HG03575 (cell line): ENCODE results near the gene ATG4D.
"Not testable (repeated sequence)": the region's sequence is repeated elsewhere in the genome, so short reads cannot be mapped to it uniquely, and the experiment has no call there.

Source experiments
- ATAC-seq: cut with Tn5 transposase; IDR thresholded peaks from one replicate; pipeline ENCODE4 v1.9.1; 2021; ENCODE audit not compliant: unreplicated experiment, insufficient number of reproducible peaks, low FRiP score; ENCODE audit errors: extremely low read depth

ATG4D gene

GRCh38 chr19:10518444-10519361 lies 25.0 kb upstream of the ATG4D start:
- no peak for ATAC-seq

GRCh38 chr19:10519421-10519820 lies 24.3 kb upstream of the ATG4D start:
- no peak for ATAC-seq

DNA sequence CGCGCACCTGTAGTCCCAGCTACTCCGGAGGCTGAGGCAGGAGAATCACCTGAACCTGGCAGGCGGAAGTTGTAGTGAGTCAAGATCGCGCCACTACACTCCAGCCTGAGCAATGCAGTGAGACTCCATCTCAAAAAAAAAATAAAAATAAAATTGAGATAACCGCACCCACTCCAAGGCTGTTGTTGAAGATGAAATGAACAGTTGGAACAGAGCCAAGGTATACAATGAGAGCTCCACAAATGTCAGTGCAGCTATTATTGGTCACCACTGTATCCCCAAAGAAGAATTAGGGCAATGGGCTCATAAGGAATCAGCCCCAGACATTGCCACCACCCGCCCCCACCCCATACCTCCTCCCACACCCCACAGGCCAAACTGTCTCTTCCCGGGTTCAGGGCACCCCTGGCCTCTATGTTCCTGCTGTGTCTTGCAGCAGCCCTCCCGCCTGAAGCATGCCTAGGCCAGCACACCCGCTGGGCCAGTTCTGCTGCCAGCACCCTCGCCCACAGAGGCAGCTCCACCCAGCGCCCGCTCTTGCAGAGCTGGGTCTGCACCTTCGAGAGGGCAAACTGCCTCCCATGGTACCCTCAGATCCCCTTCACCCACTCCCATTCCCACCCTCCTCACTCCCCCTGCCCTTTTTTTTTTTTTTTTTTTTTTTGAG lies 22.9 kb upstream of the ATG4D start:
- no peak for ATAC-seq

- no peak for ATAC-seq
Measured at GRCh38 chr19:10521461-10522171, 22.1 kb upstream of the ATG4D start.

GRCh38 chr19:10523135-10523636 lies 20.5 kb upstream of the ATG4D start:
- ATAC-seq: no peak

DNA sequence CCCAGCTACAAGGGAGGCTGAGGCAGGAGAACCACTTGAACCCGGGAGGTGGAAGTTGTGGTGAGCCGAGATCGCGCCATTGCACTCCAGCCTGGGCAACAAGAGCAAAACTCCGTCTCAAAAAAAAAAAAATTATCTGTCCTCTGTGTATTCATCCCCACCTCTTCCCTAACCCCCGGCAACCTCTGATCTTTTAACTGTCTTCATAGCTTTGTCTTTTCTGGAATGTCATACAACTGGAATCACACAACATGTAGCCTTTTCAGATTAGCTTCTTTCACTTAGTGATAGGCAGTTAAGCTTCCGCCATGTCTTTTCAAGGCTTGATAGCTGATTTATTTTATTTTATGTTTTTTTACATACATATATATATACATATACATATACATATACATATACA lies 18.1 kb upstream of the ATG4D start:
- ATAC-seq: no peak

GRCh38 chr19:10526887-10527286 lies 16.8 kb upstream of the ATG4D start:
- not testable (repeated sequence) for ATAC-seq

GRCh38 chr19:10532457-10532856 lies 11.2 kb upstream of the ATG4D start:
- ATAC-seq: no peak

GRCh38 chr19:10533646-10534386 lies 9.9 kb upstream of the ATG4D start:
- ATAC-seq: no peak

GRCh38 chr19:10535613-10536012 lies 8.1 kb upstream of the ATG4D start:
- ATAC-seq: no peak

DNA sequence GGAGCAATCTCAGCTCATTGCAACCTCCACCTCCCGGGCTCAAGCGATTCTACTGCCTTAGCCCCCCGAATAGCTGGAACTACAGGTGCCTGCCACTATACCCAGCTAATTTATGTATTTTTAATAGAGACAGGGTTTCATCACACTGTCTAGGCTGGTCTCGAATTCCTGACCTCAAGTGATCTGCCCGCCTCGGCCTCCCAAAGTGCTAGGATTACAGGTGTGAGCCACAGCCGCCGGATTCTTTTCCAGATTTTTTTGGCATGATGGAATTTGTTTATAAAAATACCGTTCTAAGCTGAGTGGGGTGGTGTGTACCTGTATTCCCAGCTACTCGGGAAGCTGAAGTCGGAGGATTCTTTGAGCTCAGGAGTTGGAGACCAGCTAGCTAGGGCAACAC lies 6.0 kb upstream of the ATG4D start:
- ATAC-seq: no peak

DNA sequence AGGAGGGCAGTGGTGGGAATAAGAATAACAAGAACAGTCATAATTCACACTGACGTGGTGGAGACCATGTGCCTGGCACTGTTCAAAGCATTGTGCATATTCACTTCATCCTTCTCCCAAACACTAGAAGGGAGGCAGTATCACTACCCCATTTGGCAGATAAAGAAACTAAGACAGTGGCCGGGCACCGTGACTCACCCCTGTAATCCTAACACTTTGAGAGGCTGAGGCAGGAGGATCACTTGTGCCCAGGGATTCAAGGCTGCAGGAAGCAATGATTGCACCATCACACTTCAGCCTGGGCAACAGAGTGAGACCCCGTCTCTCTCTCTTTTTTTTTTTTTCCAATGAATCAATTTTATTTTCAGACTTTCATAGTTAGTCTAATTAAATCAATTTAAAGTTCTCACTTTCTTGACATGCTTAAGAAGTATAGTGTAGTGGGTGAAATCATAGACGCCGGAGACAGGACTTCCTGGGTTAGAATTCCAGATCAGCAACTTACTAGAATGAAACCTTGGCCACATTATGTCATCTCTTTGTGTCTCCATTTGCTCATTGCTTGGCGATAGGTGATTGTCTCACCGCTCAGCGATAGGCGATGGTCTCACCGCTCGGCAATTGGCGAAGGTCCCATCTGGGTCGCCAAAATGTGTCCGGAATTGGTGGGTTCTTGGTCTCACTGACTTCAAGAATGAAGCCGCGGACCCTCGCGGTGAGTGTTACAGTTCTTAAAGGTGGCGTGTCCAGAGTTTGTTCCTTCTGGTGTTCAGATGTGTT lies 5.3 kb upstream of the ATG4D start:
- ATAC-seq: no peak

DNA sequence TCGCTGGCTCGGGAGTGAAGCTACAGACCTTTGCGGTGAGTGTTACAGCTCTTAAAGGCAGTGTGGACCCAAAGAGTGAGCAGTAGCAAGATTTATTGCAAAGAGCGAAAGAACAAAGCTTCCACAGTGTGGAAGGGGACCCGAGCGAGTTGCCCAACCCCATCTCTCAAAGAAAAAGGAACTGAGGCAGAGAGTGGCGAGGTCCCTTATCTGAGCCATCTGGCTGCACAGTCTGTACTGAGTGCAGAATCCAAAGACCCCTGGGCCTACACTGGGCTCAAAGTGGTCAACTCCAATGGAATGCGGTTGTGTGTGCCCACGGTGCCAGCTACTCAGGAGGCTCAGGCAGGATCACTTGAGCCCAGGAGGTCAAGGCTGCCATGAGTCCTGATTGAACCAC lies 4.7 kb upstream of the ATG4D start:
- ATAC-seq: not testable (repeated sequence)

DNA sequence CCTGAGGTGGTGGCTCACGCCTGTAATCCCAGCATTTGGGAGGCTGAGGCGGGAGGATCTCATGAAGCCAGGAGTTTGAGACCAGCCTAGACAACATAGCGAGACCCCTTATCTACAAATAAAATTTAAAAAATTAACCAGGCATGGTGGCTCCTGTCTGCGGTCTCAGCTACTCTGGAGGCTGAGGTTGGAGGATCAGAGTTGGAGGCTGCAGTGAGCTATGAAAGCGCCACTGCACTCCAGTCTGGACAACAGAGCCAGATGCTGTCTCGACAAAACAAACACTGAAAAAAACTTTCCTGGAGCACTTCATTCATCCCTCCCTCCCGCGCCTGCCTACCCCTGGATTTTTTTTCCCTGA lies 665 bp upstream of the ATG4D start:
- ATAC-seq: no peak

GRCh38 chr19:10544242-10544752 lies 593 bp downstream of the ATG4D start:
- no peak for ATAC-seq

DNA sequence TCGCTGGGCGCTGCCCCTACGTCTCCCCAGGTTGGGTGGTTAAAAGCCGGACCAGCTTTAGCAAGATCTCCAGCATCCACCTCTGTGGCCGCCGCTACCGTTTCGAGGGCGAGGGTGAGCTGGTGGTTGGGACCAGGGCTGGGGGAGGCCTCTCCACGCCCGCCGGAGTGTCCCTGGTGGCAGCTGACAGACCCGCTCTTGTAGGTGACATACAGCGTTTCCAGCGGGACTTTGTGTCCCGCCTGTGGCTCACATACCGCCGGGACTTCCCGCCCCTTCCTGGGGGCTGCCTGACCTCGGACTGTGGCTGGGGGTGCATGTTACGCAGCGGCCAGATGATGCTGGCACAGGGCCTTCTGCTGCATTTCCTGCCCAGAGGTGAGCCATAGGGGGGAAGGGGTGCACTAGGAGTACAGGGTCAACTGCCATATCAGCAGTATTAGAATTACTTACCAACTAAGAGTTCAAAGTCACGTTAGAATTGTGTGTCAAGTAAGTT lies 1.1 kb downstream of the ATG4D start:
- ATAC-seq: no peak

GRCh38 chr19:10546817-10547216 lies 3.1 kb downstream of the ATG4D start:
- no peak for ATAC-seq

GRCh38 chr19:10548746-10549276 lies 5.1 kb downstream of the ATG4D start:
- ATAC-seq: no peak
